T-helper 17 cell (primary cell): ENCODE data around the gene SLC38A9. TPM values are rescaled to one million over a fixed set of nuclear protein-coding genes. Genes with fewer than 3 reads are reported as not detected.
"Not testable (repeated sequence)": the region's sequence is repeated elsewhere in the genome, so short reads cannot be mapped to it uniquely, and the experiment has no call there.

Experiments used
- ATAC-seq: fragments of 150-1000 bp; cut with Tn5 transposase; 2 replicates; pipeline ENCODE4 v1.10.0; 2021; ENCODE audit warnings: mild to moderate bottlenecking, moderate library complexity
- DNase-seq, 3 donors: peaks; one replicate each; pipeline versions ENCODE4 v3.0.0 to v3.0.0-alpha.2; 2020 to 2021
- H3K9me3 ChIP-seq: one replicate; pipeline ENCODE4 v1.7.0; 2013; ENCODE audit warnings: low read length, mild to moderate bottlenecking; ENCODE audit not compliant: control insufficient read depth, poor library complexity, severe bottlenecking
- H3K27ac Mint-ChIP-seq: one replicate; pipeline ENCODE4 v1.8.0; 2022; ENCODE audit warnings: mild to moderate bottlenecking, moderate library complexity, mixed read lengths
- H3K27me3 Mint-ChIP-seq: one replicate; pipeline ENCODE4 v1.8.0; 2022; ENCODE audit warnings: mixed read lengths
- H3K36me3 Mint-ChIP-seq: one replicate; pipeline ENCODE4 v1.8.0; 2022; ENCODE audit warnings: low read depth, mixed read lengths
- H3K4me1 Mint-ChIP-seq: one replicate; pipeline ENCODE4 v1.8.0; 2022; ENCODE audit warnings: mild to moderate bottlenecking, mixed read lengths
- H3K4me3 Mint-ChIP-seq: one replicate; pipeline ENCODE4 v1.8.0; 2022; ENCODE audit warnings: mild to moderate bottlenecking, moderate library complexity, mixed read lengths
- total RNA-seq, 4 donors: library from RNA in 2 of 4; stranded (reverse) in 2 of 4; gene quantifications; one replicate each; pipeline ENCODE4 v1.2.3 and lab custom pipeline; 2022 to 2026

Gene SLC38A9
- total RNA-seq (10 to 100 TPM; 15.7 to 19.0 TPM), total RNA-seq (lab: John Stamatoyannopoulos, UW) (18.9 to 29.9 reads per million in 2 donors)

GRCh38 chr5:55712023-55712859, at the start of gene SLC38A9:
Gene SLC38A9, minus strand, starts transcription at chr5:55712324. Its CDS starts 14,366 bp downstream, at chr5:55697958.
- Mint-ChIP-seq H3K27ac (peak within 1 kb of the TSS; percentile 96), H3K4me3 (peak within 1 kb of the TSS; percentile 98), H3K4me1 (peaks cover 9% of the 10 kb centered on the region), H3K36me3 (no peaks in the 10 kb centered on the region), H3K27me3 (no peaks in the 10 kb centered on the region)
- peak; percentile 81 to 85 (median 84) for DNase-seq
- H3K9me3 ChIP-seq: no peaks in the 10 kb centered on the region
- peak; percentile 100 for ATAC-seq

GRCh38 chr5:55761721-55762120, 49.6 kb upstream of the SLC38A9 start:
- H3K4me3 Mint-ChIP-seq, H3K36me3 Mint-ChIP-seq, ATAC-seq, H3K9me3 ChIP-seq, H3K27ac Mint-ChIP-seq, DNase-seq: not testable (repeated sequence)
- Mint-ChIP-seq H3K4me1 (peaks cover 13% of the 10 kb centered on the region), H3K27me3 (peaks cover 24% of the 10 kb centered on the region)

GRCh38 chr5:55758714-55759113, 46.6 kb upstream of the SLC38A9 start:
- Mint-ChIP-seq H3K27ac (no peak overlapping the region), H3K4me3 (no peak overlapping the region), H3K36me3 (peaks cover 3% of the 10 kb centered on the region), H3K4me1 (peaks cover 6% of the 10 kb centered on the region), H3K27me3 (peaks cover 24% of the 10 kb centered on the region)
- H3K9me3 ChIP-seq: no peaks in the 10 kb centered on the region
- DNase-seq (no peak), ATAC-seq (no peak)

GRCh38 chr5:55758231-55758630, 46.1 kb upstream of the SLC38A9 start:
- H3K4me3 Mint-ChIP-seq: no peak overlapping the region
- H3K27ac Mint-ChIP-seq: no peak overlapping the region

GRCh38 chr5:55750499-55750898, 38.4 kb upstream of the SLC38A9 start:
- no peaks in the 10 kb centered on the region for H3K9me3 ChIP-seq
- ATAC-seq: no peak
- no peaks in the 10 kb centered on the region for H3K27me3 Mint-ChIP-seq
- no peak overlapping the region for H3K27ac Mint-ChIP-seq
- H3K4me1 Mint-ChIP-seq: no peaks in the 10 kb centered on the region
- no peaks in the 10 kb centered on the region for H3K36me3 Mint-ChIP-seq
- DNase-seq: no peak
- no peak overlapping the region for H3K4me3 Mint-ChIP-seq

More at GRCh38 chr5:55758231-55758630, 46.1 kb upstream of the SLC38A9 start:
- no peaks in the 10 kb centered on the region for H3K9me3 ChIP-seq
- Mint-ChIP-seq H3K4me1 (peaks cover 3% of the 10 kb centered on the region), H3K36me3 (peaks cover 3% of the 10 kb centered on the region), H3K27me3 (peaks cover 24% of the 10 kb centered on the region)
- DNase-seq (no peak), ATAC-seq (no peak)

- H3K27ac Mint-ChIP-seq: no peak overlapping the region
- H3K4me1 Mint-ChIP-seq: no peaks in the 10 kb centered on the region
- no peak for ATAC-seq
- no peak overlapping the region for H3K4me3 Mint-ChIP-seq
- H3K36me3 Mint-ChIP-seq: no peaks in the 10 kb centered on the region
- H3K27me3 Mint-ChIP-seq: no peaks in the 10 kb centered on the region
- DNase-seq: no peak
- H3K9me3 ChIP-seq: no peaks in the 10 kb centered on the region
Measured at GRCh38 chr5:55750063-55750462, 37.9 kb upstream of the SLC38A9 start.

- Mint-ChIP-seq H3K4me1 (no peaks in the 10 kb centered on the region), H3K4me3 (no peak overlapping the region), H3K27ac (no peak overlapping the region), H3K27me3 (no peaks in the 10 kb centered on the region), H3K36me3 (no peaks in the 10 kb centered on the region)
- no peaks in the 10 kb centered on the region for H3K9me3 ChIP-seq
- DNase-seq (no peak), ATAC-seq (no peak)
Measured at GRCh38 chr5:55749387-55749786, 37.3 kb upstream of the SLC38A9 start.

- Mint-ChIP-seq H3K4me1 (no peaks in the 10 kb centered on the region), H3K36me3 (no peaks in the 10 kb centered on the region), H3K27ac (no peak overlapping the region), H3K4me3 (no peak overlapping the region), H3K27me3 (no peaks in the 10 kb centered on the region)
- DNase-seq: no peak
- no peak for ATAC-seq
- H3K9me3 ChIP-seq: no peaks in the 10 kb centered on the region
Measured at GRCh38 chr5:55747778-55748318, 35.7 kb upstream of the SLC38A9 start.

- DNase-seq (no peak), ATAC-seq (no peak)
- H3K4me3 Mint-ChIP-seq: no peak overlapping the region
- H3K36me3 Mint-ChIP-seq: no peaks in the 10 kb centered on the region
- no peaks in the 10 kb centered on the region for H3K27me3 Mint-ChIP-seq
- H3K4me1 Mint-ChIP-seq: no peaks in the 10 kb centered on the region
- H3K9me3 ChIP-seq: no peaks in the 10 kb centered on the region
- no peak overlapping the region for H3K27ac Mint-ChIP-seq
Measured at GRCh38 chr5:55742778-55743177, 30.7 kb upstream of the SLC38A9 start.

GRCh38 chr5:55737793-55738192, 25.7 kb upstream of the SLC38A9 start, which contains the start of gene DDX4:
Gene DDX4, plus strand, starts transcription at chr5:55738061. Its CDS starts 903 bp downstream, at chr5:55738964.
- Mint-ChIP-seq H3K4me3 (no peak within 1 kb of the TSS), H3K27ac (no peak within 1 kb of the TSS), H3K36me3 (no peaks in the 10 kb centered on the region), H3K27me3 (no peaks in the 10 kb centered on the region), H3K4me1 (no peaks in the 10 kb centered on the region)
- no peak for DNase-seq
- H3K9me3 ChIP-seq: no peaks in the 10 kb centered on the region
- ATAC-seq: no peak

GRCh38 chr5:55734658-55735057, 22.5 kb upstream of the SLC38A9 start:
- no peak for DNase-seq
- Mint-ChIP-seq H3K4me3 (no peak overlapping the region), H3K27me3 (no peaks in the 10 kb centered on the region), H3K27ac (no peak overlapping the region), H3K4me1 (no peaks in the 10 kb centered on the region), H3K36me3 (no peaks in the 10 kb centered on the region)
- ATAC-seq: no peak
- H3K9me3 ChIP-seq: no peaks in the 10 kb centered on the region

GRCh38 chr5:55732585-55732984, 20.5 kb upstream of the SLC38A9 start:
- no peaks in the 10 kb centered on the region for H3K27me3 Mint-ChIP-seq
- H3K36me3 Mint-ChIP-seq: no peaks in the 10 kb centered on the region
- no peak overlapping the region for H3K4me3 Mint-ChIP-seq
- no peaks in the 10 kb centered on the region for H3K9me3 ChIP-seq
- ATAC-seq (no peak), DNase-seq (no peak)
- no peaks in the 10 kb centered on the region for H3K4me1 Mint-ChIP-seq
- H3K27ac Mint-ChIP-seq: no peak overlapping the region

GRCh38 chr5:55731848-55732247, 19.7 kb upstream of the SLC38A9 start:
- ATAC-seq (no peak), DNase-seq (no peak)
- no peak overlapping the region for H3K4me3 Mint-ChIP-seq
- no peak overlapping the region for H3K27ac Mint-ChIP-seq
- no peaks in the 10 kb centered on the region for H3K9me3 ChIP-seq
- H3K4me1 Mint-ChIP-seq: no peaks in the 10 kb centered on the region
- no peaks in the 10 kb centered on the region for H3K36me3 Mint-ChIP-seq
- no peaks in the 10 kb centered on the region for H3K27me3 Mint-ChIP-seq
